Thymus (tissue), 11 donors: ENCODE results near the gene DKK3. TPM values are rescaled to one million over a fixed set of nuclear protein-coding genes. Genes with fewer than 3 reads are reported as not detected.

Experiments used
- DNase-seq, 9 donors: peaks; one replicate each; pipeline ENCODE4 v3.0.0-alpha.2; 2013; ENCODE audit warnings: low spot score in 9 of 9, low read depth in 6 of 9, missing footprints in 1 of 9
- H3K27ac ChIP-seq, 2 donors: one replicate each; pipeline ENCODE4 v1.5.1; 2013; ENCODE audit warnings: control low read depth in 1 of 2, low read depth in 1 of 2, low read length in 1 of 2, mild to moderate bottlenecking in 1 of 2, moderate library complexity in 1 of 2
- H3K27me3 ChIP-seq, 2 donors: one replicate each; pipeline ENCODE4 v1.5.1; 2013; ENCODE audit warnings: low read length in 1 of 2; ENCODE audit not compliant: control insufficient read depth in 2 of 2, insufficient read depth in 1 of 2
- H3K36me3 ChIP-seq, 2 donors: one replicate each; pipeline ENCODE4 v1.5.1; 2013; ENCODE audit warnings: low read length in 1 of 2, mild to moderate bottlenecking in 1 of 2, moderate library complexity in 1 of 2; ENCODE audit not compliant: control insufficient read depth in 2 of 2, insufficient read depth in 2 of 2
- H3K4me1 ChIP-seq, 2 donors: one replicate each; pipeline ENCODE4 v1.5.1; 2013; ENCODE audit warnings: low read length in 2 of 2; ENCODE audit not compliant: control insufficient read depth in 2 of 2, insufficient read depth in 2 of 2
- H3K4me3 ChIP-seq, 2 donors: one replicate each; pipeline ENCODE4 v1.5.1; 2013; ENCODE audit warnings: low read length in 2 of 2, control low read depth in 1 of 2, mild to moderate bottlenecking in 1 of 2
- H3K9me3 ChIP-seq, 2 donors: one replicate each; pipeline ENCODE4 v1.5.1; 2013; ENCODE audit warnings: low read length in 1 of 2, mild to moderate bottlenecking in 1 of 2; ENCODE audit not compliant: control insufficient read depth in 2 of 2, insufficient read depth in 1 of 2
- WGBS: extraction: QIAGEN DNeasy Blood & Tissue Kit; methylation state at CpG from one replicate; pipeline ENCODE4 v1.1.7; 2013; 5-methylcytosine and 5-hydroxymethylcytosine counted together
- polyA plus RNA-seq: library from polyadenylated mRNA; stranded (reverse); fragments of 200-250 nt; gene quantifications from one replicate; pipeline ENCODE4 v1.2.3, GENCODE V29; 2013
- total RNA-seq: library from RNA; stranded (reverse); fragments of 120-200 nt; gene quantifications from one replicate; pipeline ENCODE4 v1.2.4, GENCODE V29; 2013
- donor health status: healthy.

DKK3 gene
- total and polyA plus RNA-seq, 2 donors: 7.5 to 12.8 TPM

DNA sequence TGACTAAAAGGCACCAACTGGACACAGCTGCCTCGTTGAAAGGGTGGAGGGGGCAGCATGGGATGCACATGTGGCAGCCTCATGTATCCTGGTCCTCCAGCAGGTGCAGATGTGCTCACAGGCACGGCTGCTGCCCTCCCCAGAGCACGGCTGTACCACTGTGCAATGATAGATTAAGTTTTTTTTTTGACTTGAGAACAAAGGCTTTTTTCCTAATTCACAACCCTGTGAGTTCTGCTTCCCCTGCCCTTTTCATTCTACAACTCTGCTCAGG is 11.4 kb downstream of the DKK3 start:
- peaks cover 0 to 3% of the 10 kb centered on the region in 2 donors for H3K27me3 ChIP-seq
- peaks cover 0 to 6% of the 10 kb centered on the region in 2 donors for H3K4me1 ChIP-seq
- H3K9me3 ChIP-seq: no peaks in the 10 kb centered on the region
- DNase-seq: no peak
- WGBS: 79% methylated on average over 3 of the region's 3 CpGs
- H3K36me3 ChIP-seq: no peaks in the 10 kb centered on the region
- no peak overlapping the region for H3K4me3 ChIP-seq
- no peak overlapping the region for H3K27ac ChIP-seq

GRCh38 chr11:11996321-11997048 is 11.9 kb downstream of the DKK3 start:
- peaks cover 0 to 6% of the 10 kb centered on the region in 2 donors for H3K4me1 ChIP-seq
- H3K4me3 ChIP-seq: no peak overlapping the region
- peak overlapping the region in 1 of 2 donors; percentile 17 for H3K27ac ChIP-seq
- no peaks in the 10 kb centered on the region for H3K36me3 ChIP-seq
- DNase-seq: no peak
- H3K9me3 ChIP-seq: no peaks in the 10 kb centered on the region
- 94% methylated on average over 11 of the region's 11 CpGs for WGBS
- H3K27me3 ChIP-seq: peaks cover 0 to 3% of the 10 kb centered on the region in 2 donors

DNA sequence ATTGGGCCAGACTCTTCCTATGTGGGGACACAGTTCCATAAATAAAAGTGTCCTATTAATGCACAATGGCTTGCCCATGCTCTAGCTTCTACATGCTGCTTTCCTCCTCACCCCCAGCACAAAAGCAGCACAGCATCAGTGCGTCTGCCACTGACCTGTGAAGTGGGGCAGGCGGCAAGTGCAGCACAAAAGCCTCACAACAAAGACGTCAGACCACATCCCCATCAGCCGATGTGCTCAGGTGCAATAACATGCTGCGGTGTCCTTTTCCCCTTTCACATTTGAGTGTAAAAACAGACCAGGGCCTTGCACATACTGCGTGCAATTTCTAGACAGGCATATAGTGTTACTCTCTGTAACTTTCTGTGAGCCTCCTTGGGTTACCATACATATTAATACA is 12.8 kb downstream of the DKK3 start:
- Histone ChIP-seq H3K4me1 (peaks cover 0 to 6% of the 10 kb centered on the region in 2 donors), H3K27ac (peak overlapping the region in 1 of 2 donors; percentile 18), H3K4me3 (no peak overlapping the region), H3K36me3 (no peaks in the 10 kb centered on the region), H3K9me3 (no peaks in the 10 kb centered on the region), H3K27me3 (peaks cover 0 to 3% of the 10 kb centered on the region in 2 donors)
- 89% methylated on average over 6 of the region's 6 CpGs for WGBS
- peak in 2 of 9 donors; percentile 4 to 18 for DNase-seq

- Histone ChIP-seq H3K4me3 (no peak overlapping the region), H3K4me1 (peaks cover 0 to 6% of the 10 kb centered on the region in 2 donors), H3K9me3 (no peaks in the 10 kb centered on the region), H3K27me3 (peaks cover 0 to 3% of the 10 kb centered on the region in 2 donors), H3K36me3 (no peaks in the 10 kb centered on the region), H3K27ac (no peak overlapping the region)
- DNase-seq: no peak
- 92% methylated on average over 8 of the region's 8 CpGs for WGBS
Observed at GRCh38 chr11:11993839-11994238, 14.6 kb downstream of the DKK3 start.

GRCh38 chr11:11992257-11993212 is 15.9 kb downstream of the DKK3 start:
- no peak for DNase-seq
- peaks cover 0 to 3% of the 10 kb centered on the region in 2 donors for H3K27me3 ChIP-seq
- H3K36me3 ChIP-seq: no peaks in the 10 kb centered on the region
- no peaks in the 10 kb centered on the region for H3K9me3 ChIP-seq
- 90% methylated on average over 6 of the region's 6 CpGs for WGBS
- no peak overlapping the region for H3K27ac ChIP-seq
- no peak overlapping the region for H3K4me3 ChIP-seq
- peaks cover 0 to 6% of the 10 kb centered on the region in 2 donors for H3K4me1 ChIP-seq

- DNase-seq: no peak
- H3K4me1 ChIP-seq: no peaks in the 10 kb centered on the region
- no peak overlapping the region for H3K4me3 ChIP-seq
- H3K27me3 ChIP-seq: no peaks in the 10 kb centered on the region
- no peak overlapping the region for H3K27ac ChIP-seq
- no peaks in the 10 kb centered on the region for H3K9me3 ChIP-seq
- WGBS: 91% methylated on average over 8 of the region's 8 CpGs
- H3K36me3 ChIP-seq: no peaks in the 10 kb centered on the region
Observed at GRCh38 chr11:11989774-11990744, 18.4 kb downstream of the DKK3 start.

GRCh38 chr11:11988681-11989261 is 19.7 kb downstream of the DKK3 start:
- no peak overlapping the region for H3K27ac ChIP-seq
- no peaks in the 10 kb centered on the region for H3K9me3 ChIP-seq
- 78% methylated on average over 5 of the region's 5 CpGs for WGBS
- DNase-seq: no peak
- H3K4me3 ChIP-seq: no peak overlapping the region
- no peaks in the 10 kb centered on the region for H3K36me3 ChIP-seq
- H3K4me1 ChIP-seq: no peaks in the 10 kb centered on the region
- H3K27me3 ChIP-seq: no peaks in the 10 kb centered on the region

- no peak overlapping the region for H3K4me3 ChIP-seq
- no peaks in the 10 kb centered on the region for H3K4me1 ChIP-seq
- no peaks in the 10 kb centered on the region for H3K9me3 ChIP-seq
- H3K27ac ChIP-seq: no peak overlapping the region
- no peak for DNase-seq
- no peaks in the 10 kb centered on the region for H3K36me3 ChIP-seq
- no peaks in the 10 kb centered on the region for H3K27me3 ChIP-seq
- 95% methylated on average over 7 of the region's 7 CpGs for WGBS
Observed at GRCh38 chr11:11988099-11988651, 20.3 kb downstream of the DKK3 start.
